ENCODE measurements around the gene DDX19B.
"Not testable (repeated sequence)": the region's sequence is repeated elsewhere in the genome, so short reads cannot be mapped to it uniquely, and the experiment has no call there.

DDX19B gene

GRCh38 chr16:70320121-70320520 is 21.1 kb downstream of the DDX19B start:
- H3K4me1 ChIP-seq (ENCODE audit: control insufficient read depth, insufficient read depth, low read length, poor library complexity, severe bottlenecking), result no peaks in the 10 kb centered on the region
- WGBS, 2 experiments (ENCODE audit: insufficient coverage in 2 of 2), result 88 to 100% methylated on average over 3 to 4 of the region's 5 CpGs
- H3K36me3 ChIP-seq (ENCODE audit: control insufficient read depth, insufficient read depth, low read length), result peaks cover 83% of the 10 kb centered on the region
- no peaks in the 10 kb centered on the region for H3K9me3 ChIP-seq (ENCODE audit: control insufficient read depth, low read length)
- no peak overlapping the region for H3K27ac ChIP-seq (ENCODE audit: low read depth, low read length, severe bottlenecking)
- H3K4me3 ChIP-seq (ENCODE audit: extremely low read depth, insufficient read depth, low read length, poor library complexity, severe bottlenecking), result no peak overlapping the region

- WGBS, 2 experiments (ENCODE audit: insufficient coverage in 2 of 2), result 90% methylated on average over 3 to 6 of the region's 7 CpGs
These were observed 26.2 kb downstream of the DDX19B start for GRCh38 chr16:70324998-70325747.

GRCh38 chr16:70331091-70331490 is 32.1 kb downstream of the DDX19B start:
- no peak overlapping the region for H3K27ac ChIP-seq (ENCODE audit: low read depth, low read length, severe bottlenecking)
- no peaks in the 10 kb centered on the region for H3K9me3 ChIP-seq (ENCODE audit: control insufficient read depth, low read length)
- no peak overlapping the region for H3K4me3 ChIP-seq (ENCODE audit: extremely low read depth, insufficient read depth, low read length, poor library complexity, severe bottlenecking)
- peaks cover 71% of the 10 kb centered on the region for H3K36me3 ChIP-seq (ENCODE audit: control insufficient read depth, insufficient read depth, low read length)
- no CpG with 5 or more reads among the region's 1 CpG for WGBS, 2 experiments (ENCODE audit: insufficient coverage in 2 of 2)
- H3K4me1 ChIP-seq (ENCODE audit: control insufficient read depth, insufficient read depth, low read length, poor library complexity, severe bottlenecking), result no peaks in the 10 kb centered on the region

More at GRCh38 chr16:70324998-70325747, 26.2 kb downstream of the DDX19B start:
- no peaks in the 10 kb centered on the region for H3K9me3 ChIP-seq (ENCODE audit: control insufficient read depth, low read length)
- H3K4me3 ChIP-seq (ENCODE audit: extremely low read depth, insufficient read depth, low read length, poor library complexity, severe bottlenecking), result no peak overlapping the region
- H3K36me3 ChIP-seq (ENCODE audit: control insufficient read depth, insufficient read depth, low read length), result peaks cover 64% of the 10 kb centered on the region
- H3K4me1 ChIP-seq (ENCODE audit: control insufficient read depth, insufficient read depth, low read length, poor library complexity, severe bottlenecking), result no peaks in the 10 kb centered on the region
- H3K27ac ChIP-seq (ENCODE audit: low read depth, low read length, severe bottlenecking), result no peak overlapping the region

- Histone ChIP-seq H3K4me3 (ENCODE audit: extremely low read depth, insufficient read depth, low read length, poor library complexity, severe bottlenecking) (no peak overlapping the region), H3K36me3 (ENCODE audit: control insufficient read depth, insufficient read depth, low read length) (peaks cover 74% of the 10 kb centered on the region), H3K9me3 (ENCODE audit: control insufficient read depth, low read length) (no peaks in the 10 kb centered on the region), H3K4me1 (ENCODE audit: control insufficient read depth, insufficient read depth, low read length, poor library complexity, severe bottlenecking) (no peaks in the 10 kb centered on the region), H3K27ac (ENCODE audit: low read depth, low read length, severe bottlenecking) (no peak overlapping the region)
- 85 to 92% methylated on average over 7 to 9 of the region's 9 CpGs for WGBS, 2 experiments (ENCODE audit: insufficient coverage in 2 of 2)
These were observed 32.8 kb downstream of the DDX19B start for GRCh38 chr16:70331588-70332358.

GRCh38 chr16:70332728-70333127 is 33.7 kb downstream of the DDX19B start:
- not testable (repeated sequence) for H3K4me3 ChIP-seq (ENCODE audit: extremely low read depth, insufficient read depth, low read length, poor library complexity, severe bottlenecking); H3K4me1 ChIP-seq (ENCODE audit: control insufficient read depth, insufficient read depth, low read length, poor library complexity, severe bottlenecking); H3K27ac ChIP-seq (ENCODE audit: low read depth, low read length, severe bottlenecking); H3K9me3 ChIP-seq (ENCODE audit: control insufficient read depth, low read length)
- WGBS, 2 experiments (ENCODE audit: insufficient coverage in 2 of 2), result 94 to 98% methylated on average over 4 of the region's 12 CpGs
- peaks cover 71% of the 10 kb centered on the region for H3K36me3 ChIP-seq (ENCODE audit: control insufficient read depth, insufficient read depth, low read length)

- Histone ChIP-seq H3K9me3 (ENCODE audit: control insufficient read depth, low read length) (no peaks in the 10 kb centered on the region), H3K4me1 (ENCODE audit: control insufficient read depth, insufficient read depth, low read length, poor library complexity, severe bottlenecking) (peaks cover 2% of the 10 kb centered on the region), H3K27ac (ENCODE audit: low read depth, low read length, severe bottlenecking) (no peak overlapping the region), H3K36me3 (ENCODE audit: control insufficient read depth, insufficient read depth, low read length) (peaks cover 36% of the 10 kb centered on the region), H3K4me3 (ENCODE audit: extremely low read depth, insufficient read depth, low read length, poor library complexity, severe bottlenecking) (no peak overlapping the region)
- WGBS, 2 experiments (ENCODE audit: insufficient coverage in 2 of 2), result 100% methylated on average over 4 to 5 of the region's 5 CpGs
These were observed 38.8 kb downstream of the DDX19B start for GRCh38 chr16:70337814-70338213.

GRCh38 chr16:70341600-70341999 is 42.6 kb downstream of the DDX19B start:
- no peak overlapping the region for H3K4me3 ChIP-seq (ENCODE audit: extremely low read depth, insufficient read depth, low read length, poor library complexity, severe bottlenecking)
- peaks cover 2% of the 10 kb centered on the region for H3K4me1 ChIP-seq (ENCODE audit: control insufficient read depth, insufficient read depth, low read length, poor library complexity, severe bottlenecking)
- 88 to 96% methylated on average over 3 to 4 of the region's 4 CpGs for WGBS, 2 experiments (ENCODE audit: insufficient coverage in 2 of 2)
- H3K36me3 ChIP-seq (ENCODE audit: control insufficient read depth, insufficient read depth, low read length), result peaks cover 3% of the 10 kb centered on the region
- no peak overlapping the region for H3K27ac ChIP-seq (ENCODE audit: low read depth, low read length, severe bottlenecking)
- H3K9me3 ChIP-seq (ENCODE audit: control insufficient read depth, low read length), result no peaks in the 10 kb centered on the region

GRCh38 chr16:70342016-70342415 is 43.0 kb downstream of the DDX19B start:
- Histone ChIP-seq H3K9me3 (ENCODE audit: control insufficient read depth, low read length) (no peaks in the 10 kb centered on the region), H3K4me1 (ENCODE audit: control insufficient read depth, insufficient read depth, low read length, poor library complexity, severe bottlenecking) (peaks cover 2% of the 10 kb centered on the region), H3K27ac (ENCODE audit: low read depth, low read length, severe bottlenecking) (no peak overlapping the region), H3K4me3 (ENCODE audit: extremely low read depth, insufficient read depth, low read length, poor library complexity, severe bottlenecking) (no peak overlapping the region), H3K36me3 (ENCODE audit: control insufficient read depth, insufficient read depth, low read length) (no peaks in the 10 kb centered on the region)
- 63 to 100% methylated on average over 1 to 2 of the region's 3 CpGs for WGBS, 2 experiments (ENCODE audit: insufficient coverage in 2 of 2)

- 79 to 98% methylated on average over 8 of the region's 10 CpGs for WGBS, 2 experiments (ENCODE audit: insufficient coverage in 2 of 2)
- peaks cover 22% of the 10 kb centered on the region for H3K36me3 ChIP-seq (ENCODE audit: control insufficient read depth, insufficient read depth, low read length)
- H3K9me3 ChIP-seq (ENCODE audit: control insufficient read depth, low read length), result no peaks in the 10 kb centered on the region
- peak overlapping the region; percentile 84 for H3K4me3 ChIP-seq (ENCODE audit: extremely low read depth, insufficient read depth, low read length, poor library complexity, severe bottlenecking)
- H3K4me1 ChIP-seq (ENCODE audit: control insufficient read depth, insufficient read depth, low read length, poor library complexity, severe bottlenecking), result peaks cover 2% of the 10 kb centered on the region
- peak overlapping the region; percentile 95 for H3K27ac ChIP-seq (ENCODE audit: low read depth, low read length, severe bottlenecking)
These were observed 46.9 kb downstream of the DDX19B start for GRCh38 chr16:70345840-70346239.

- Histone ChIP-seq H3K36me3 (ENCODE audit: control insufficient read depth, insufficient read depth, low read length) (peaks cover 44% of the 10 kb centered on the region), H3K27ac (ENCODE audit: low read depth, low read length, severe bottlenecking) (no peak overlapping the region), H3K9me3 (ENCODE audit: control insufficient read depth, low read length) (no peaks in the 10 kb centered on the region), H3K4me3 (ENCODE audit: extremely low read depth, insufficient read depth, low read length, poor library complexity, severe bottlenecking) (no peak overlapping the region), H3K4me1 (ENCODE audit: control insufficient read depth, insufficient read depth, low read length, poor library complexity, severe bottlenecking) (no peaks in the 10 kb centered on the region)
- WGBS, 2 experiments (ENCODE audit: insufficient coverage in 2 of 2), result no CpG with 5 or more reads among the region's 2 CpGs
These were observed 50.0 kb downstream of the DDX19B start for GRCh38 chr16:70348991-70349390.

GRCh38 chr16:70349783-70350182 is 50.8 kb downstream of the DDX19B start:
- Histone ChIP-seq H3K36me3 (ENCODE audit: control insufficient read depth, insufficient read depth, low read length) (peaks cover 50% of the 10 kb centered on the region), H3K4me1 (ENCODE audit: control insufficient read depth, insufficient read depth, low read length, poor library complexity, severe bottlenecking) (no peaks in the 10 kb centered on the region), H3K27ac (ENCODE audit: low read depth, low read length, severe bottlenecking) (no peak overlapping the region), H3K9me3 (ENCODE audit: control insufficient read depth, low read length) (no peaks in the 10 kb centered on the region), H3K4me3 (ENCODE audit: extremely low read depth, insufficient read depth, low read length, poor library complexity, severe bottlenecking) (no peak overlapping the region)
- 82 to 100% methylated on average over 1 to 2 of the region's 2 CpGs for WGBS, 2 experiments (ENCODE audit: insufficient coverage in 2 of 2)

All from mesodermal cell (in vitro differentiated cells).